ENCODE measurements around the gene HEATR3. TPM values are rescaled to one million over a fixed set of nuclear protein-coding genes. Genes with fewer than 3 reads are reported as not detected.

Gene HEATR3
- total RNA-seq, 4 donors from 2014 or later = 15.6 to 51.8 (median 25.3) TPM

DNA sequence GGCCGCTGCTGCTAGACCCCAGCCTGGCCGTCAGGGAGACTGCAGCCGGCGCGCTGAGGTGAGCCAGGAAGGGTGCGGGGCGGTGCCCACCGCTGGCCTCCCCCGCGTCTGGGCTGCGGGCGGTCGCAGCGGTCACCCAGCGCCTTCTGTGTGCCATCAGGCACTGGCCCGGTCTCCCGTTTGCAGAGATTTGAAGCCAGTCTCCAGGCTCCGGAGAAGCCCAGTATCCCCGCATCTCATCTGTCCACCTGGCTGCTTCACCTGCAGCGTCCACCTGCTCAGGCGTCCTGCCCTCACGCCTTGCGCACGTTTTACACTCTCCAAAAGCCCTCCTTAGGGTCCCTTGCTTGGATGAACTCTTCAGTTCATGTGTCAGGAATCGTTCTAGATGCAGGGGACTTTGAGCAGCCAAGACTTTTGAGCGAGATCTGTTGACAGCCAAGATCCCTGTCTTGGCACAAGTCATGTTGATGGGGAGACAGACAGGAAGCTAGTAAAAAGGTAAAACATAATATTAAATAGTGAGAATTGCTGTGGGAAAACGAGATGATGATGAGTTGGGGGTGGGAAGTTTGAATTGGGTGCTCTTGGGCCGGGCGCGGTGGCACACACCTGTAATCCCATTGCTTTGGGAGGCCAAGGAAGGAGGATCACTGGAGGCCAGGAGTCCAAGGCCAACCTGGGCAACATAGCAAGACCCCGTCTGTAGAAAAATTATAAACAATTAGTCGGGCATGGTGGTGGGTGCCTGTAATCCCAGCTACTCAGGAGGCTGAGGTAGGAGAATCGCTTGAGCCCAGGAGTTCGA is 916 bp downstream of the HEATR3 start:
- no peak for ATAC-seq (ENCODE audit: low FRiP score)
- DNase-seq (ENCODE audit: low spot score) = no peak
- TF ChIP-seq, protein P1, sequence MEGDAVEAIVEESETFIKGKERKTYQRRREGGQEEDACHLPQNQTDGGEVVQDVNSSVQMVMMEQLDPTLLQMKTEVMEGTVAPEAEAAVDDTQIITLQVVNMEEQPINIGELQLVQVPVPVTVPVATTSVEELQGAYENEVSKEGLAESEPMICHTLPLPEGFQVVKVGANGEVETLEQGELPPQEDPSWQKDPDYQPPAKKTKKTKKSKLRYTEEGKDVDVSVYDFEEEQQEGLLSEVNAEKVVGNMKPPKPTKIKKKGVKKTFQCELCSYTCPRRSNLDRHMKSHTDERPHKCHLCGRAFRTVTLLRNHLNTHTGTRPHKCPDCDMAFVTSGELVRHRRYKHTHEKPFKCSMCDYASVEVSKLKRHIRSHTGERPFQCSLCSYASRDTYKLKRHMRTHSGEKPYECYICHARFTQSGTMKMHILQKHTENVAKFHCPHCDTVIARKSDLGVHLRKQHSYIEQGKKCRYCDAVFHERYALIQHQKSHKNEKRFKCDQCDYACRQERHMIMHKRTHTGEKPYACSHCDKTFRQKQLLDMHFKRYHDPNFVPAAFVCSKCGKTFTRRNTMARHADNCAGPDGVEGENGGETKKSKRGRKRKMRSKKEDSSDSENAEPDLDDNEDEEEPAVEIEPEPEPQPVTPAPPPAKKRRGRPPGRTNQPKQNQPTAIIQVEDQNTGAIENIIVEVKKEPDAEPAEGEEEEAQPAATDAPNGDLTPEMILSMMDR (IDR thresholded peaks at IDR 0.05) = no peak

DNA sequence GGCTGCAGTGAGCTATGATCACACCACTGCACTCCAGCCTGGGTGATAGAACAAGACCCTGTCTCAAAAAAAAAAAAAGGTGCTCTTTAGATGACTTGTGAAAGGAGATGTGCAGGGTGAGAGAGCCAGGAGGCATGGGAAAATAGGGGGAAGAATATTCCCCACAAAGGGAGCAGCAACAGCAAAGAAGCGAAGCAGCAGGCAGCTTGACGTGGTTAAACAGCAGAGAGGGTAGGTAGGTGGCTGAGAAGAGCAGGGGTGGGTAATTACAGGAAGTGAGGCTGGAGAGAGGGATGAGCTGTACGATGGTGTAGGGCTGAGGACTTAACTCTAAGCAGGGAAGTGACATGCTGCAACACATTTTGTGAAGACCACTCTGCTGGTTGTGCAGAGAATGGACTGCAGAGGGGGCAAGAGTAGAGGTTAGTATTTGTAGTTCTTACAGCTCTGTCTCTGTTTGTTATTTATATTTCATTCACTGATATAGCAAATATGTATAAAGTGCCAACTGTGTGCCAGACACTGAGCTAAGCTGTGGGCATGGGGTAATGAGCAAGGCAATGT is 1.6 kb downstream of the HEATR3 start:
- ATAC-seq (ENCODE audit: low FRiP score) = no peak
- DNase-seq (ENCODE audit: low spot score) = no peak
- TF ChIP-seq, protein P1 (IDR thresholded peaks at IDR 0.05) = no peak

DNA sequence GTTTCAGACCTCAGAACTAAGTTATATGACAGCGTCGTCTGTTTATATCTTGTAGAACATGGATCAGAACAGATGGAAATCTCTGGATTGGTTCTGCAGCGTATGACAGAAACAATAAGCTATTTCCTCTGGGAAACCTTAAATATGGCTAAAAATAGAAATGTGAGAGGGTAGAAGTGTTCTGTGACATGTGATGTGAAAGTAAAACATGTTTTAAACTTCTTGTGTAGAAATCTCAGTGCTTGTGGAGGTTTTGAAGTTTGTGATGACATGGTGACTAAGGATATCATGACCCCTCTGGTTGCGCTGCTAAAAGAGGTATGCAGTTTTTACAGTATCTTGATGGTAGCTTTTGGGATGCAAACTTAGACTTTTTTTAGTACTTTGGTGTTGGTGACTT is 2.8 kb downstream of the HEATR3 start:
- ATAC-seq (ENCODE audit: low FRiP score) = no peak

DNA sequence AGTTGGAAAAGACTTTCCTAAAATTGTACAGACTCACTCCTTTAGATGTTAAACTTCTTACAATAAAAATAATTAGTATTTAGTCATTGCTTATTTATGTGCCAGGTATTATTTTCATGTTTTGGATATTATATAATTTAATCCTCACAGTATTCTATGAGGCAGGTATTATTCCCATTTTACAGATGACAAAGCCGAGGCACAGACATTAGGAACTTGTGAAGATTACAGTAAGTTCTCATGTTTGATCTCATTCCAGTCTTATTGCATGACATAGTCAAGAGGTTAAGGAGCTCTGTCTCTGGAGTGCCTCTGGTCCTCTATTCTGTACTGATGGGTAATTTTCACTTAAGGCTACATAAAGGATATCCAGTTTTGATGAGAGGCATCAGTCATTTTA is 3.3 kb downstream of the HEATR3 start:
- ATAC-seq (ENCODE audit: low FRiP score) (no peak), DNase-seq (ENCODE audit: low spot score) (no peak)
- TF ChIP-seq, protein P1 (IDR thresholded peaks at IDR 0.05) = no peak

More for the DNA sequence above, 2.8 kb downstream of the HEATR3 start:
- no peak for DNase-seq (ENCODE audit: low spot score)
- TF ChIP-seq, protein P1 (IDR thresholded peaks at IDR 0.05) = no peak

DNA sequence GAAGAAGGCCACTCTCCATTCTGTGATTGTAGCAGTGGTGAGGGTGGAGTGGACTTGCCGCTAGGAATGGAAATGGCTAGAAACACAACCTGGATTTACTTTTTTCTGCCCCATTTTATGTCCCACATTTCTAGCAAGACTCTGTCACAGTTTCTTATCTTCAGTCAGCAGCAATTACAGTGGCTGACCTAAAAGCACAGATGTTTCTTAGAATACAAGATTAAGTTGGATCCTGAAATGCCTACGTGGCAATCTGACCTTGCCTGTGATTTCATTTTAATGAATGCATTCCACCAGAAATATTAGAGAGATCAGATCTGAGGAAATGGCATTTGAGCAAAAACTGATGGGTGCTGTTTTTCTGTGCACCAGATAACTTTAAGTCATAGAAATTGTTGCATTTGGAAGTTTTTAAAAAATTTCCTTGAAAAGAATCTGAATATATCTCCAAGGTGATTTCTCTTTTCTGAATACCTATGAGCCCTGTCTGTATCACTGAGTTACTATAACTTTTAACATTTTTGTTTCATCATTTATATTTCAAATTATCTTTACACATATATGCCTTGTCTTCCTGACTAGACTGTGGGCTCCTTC is 5.4 kb downstream of the HEATR3 start:
- ATAC-seq (ENCODE audit: low FRiP score) (no peak), DNase-seq (ENCODE audit: low spot score) (no peak)
- TF ChIP-seq, protein P1 (IDR thresholded peaks at IDR 0.05) = no peak

DNA sequence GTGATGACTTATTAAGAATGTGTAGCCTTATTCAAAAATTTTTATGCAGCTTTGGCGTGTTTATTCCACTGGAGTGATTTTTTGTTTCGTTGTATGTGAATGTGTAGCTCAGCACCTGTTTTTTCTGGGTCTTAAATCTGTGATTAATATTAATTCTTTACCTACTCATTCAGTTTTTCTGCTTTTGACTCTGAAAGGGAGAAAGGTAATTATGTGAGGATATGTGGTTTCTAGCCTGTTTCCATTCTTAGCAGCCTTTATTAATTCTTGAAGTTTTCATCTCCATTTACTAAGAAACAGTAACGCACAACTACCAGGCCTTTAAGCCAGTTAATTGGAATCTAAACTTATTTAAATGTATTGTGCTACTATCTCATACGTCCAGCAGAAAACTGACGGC is 7.0 kb downstream of the HEATR3 start:
- ATAC-seq (ENCODE audit: low FRiP score) (no peak), DNase-seq (ENCODE audit: low spot score) (no peak)
- TF ChIP-seq, protein P1 (IDR thresholded peaks at IDR 0.05) = no peak
